SIG-M5 (cell line): ENCODE data around the gene CALD1.

Source experiments
- DNase-seq: peaks from one replicate; lab custom pipeline; 2025; lab: John Stamatoyannopoulos, UW

The CALD1 gene

DNA sequence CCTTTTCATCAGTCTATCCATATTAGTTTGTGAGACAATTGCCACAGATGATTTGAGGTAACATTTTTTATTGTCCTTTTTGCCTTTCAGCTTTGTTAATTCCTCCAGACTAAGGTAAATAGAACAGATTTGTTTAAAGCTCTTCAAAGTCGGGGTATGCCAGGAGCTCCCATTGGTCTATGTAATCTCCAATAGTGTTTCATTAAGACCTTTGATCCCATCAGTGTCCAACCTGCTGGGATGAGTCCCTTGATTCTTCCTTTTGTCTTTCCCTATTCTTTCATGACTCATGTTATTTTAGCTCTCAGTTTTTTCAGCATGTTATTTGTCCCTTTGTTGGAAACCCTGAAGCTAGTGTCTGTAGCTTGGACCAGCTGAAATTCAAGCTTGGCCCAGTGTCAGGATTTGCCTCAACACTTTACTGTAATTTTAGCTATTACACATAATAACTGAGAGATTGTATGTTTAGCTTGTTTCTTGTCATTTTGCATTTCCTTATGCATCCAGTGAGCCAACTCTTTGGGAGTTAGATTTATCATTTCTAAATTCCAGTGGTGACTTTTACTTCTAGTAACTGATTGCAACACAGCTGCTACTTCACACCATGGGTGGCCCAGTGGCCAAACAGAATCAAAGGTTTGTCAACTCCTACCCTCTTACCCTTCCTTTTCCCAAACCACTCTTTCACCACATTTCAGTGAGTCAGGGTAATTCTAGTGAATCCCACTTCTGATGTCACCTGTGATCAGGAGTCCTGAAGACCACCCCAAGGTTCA is 222.1 kb downstream of the CALD1 start:
- no peak for DNase-seq

- no peak for DNase-seq
These were observed 232.8 kb downstream of the CALD1 start for GRCh38 chr7:135012229-135012628.
